RPMI7951 (cell line): ENCODE data around the gene OR2A1. TPM values are rescaled to one million over a fixed set of nuclear protein-coding genes. Genes with fewer than 3 reads are reported as not detected.
"Not testable (repeated sequence)": the region's sequence is repeated elsewhere in the genome, so short reads cannot be mapped to it uniquely, and the experiment has no call there.

Experiments used
- DNase-seq: peaks from one replicate; pipeline ENCODE4 v3.0.0-alpha.2; 2012; ENCODE audit warnings: low read depth
- total RNA-seq: library from RNA; depleted of rRNA; stranded (reverse); fragments of >200 nt; shearing (Covaris generic); gene quantifications from 2 replicates; pipeline ENCODE4 v1.2.3, GENCODE V29; 2014; rRNA removed

OR2A1 gene
- total RNA-seq, result 0.20 and 1.7 TPM in 2 replicates

GRCh38 chr7:144311872-144312469, at the start of gene OR2A1:
Gene OR2A1, plus strand, starts transcription at chr7:144312419. Its CDS starts 5,706 bp downstream, at chr7:144318125.
- DNase-seq, result not testable (repeated sequence)

GRCh38 chr7:144264692-144265091, 47.5 kb upstream of the OR2A1 start, which contains the start of gene OR2A7:
Gene OR2A7, minus strand, starts transcription at chr7:144264792. Its CDS starts 5,164 bp downstream, at chr7:144259628.
- DNase-seq, result not testable (repeated sequence)

- DNase-seq, result not testable (repeated sequence)
Observed at GRCh38 chr7:144269188-144269587, 43.0 kb upstream of the OR2A1 start, which contains the start of gene CTAGE8. Gene CTAGE8, minus strand, starts transcription at chr7:144269288. Its CDS starts 38 bp downstream, at chr7:144269250.

- not testable (repeated sequence) for DNase-seq
Observed at GRCh38 chr7:144275281-144275680, 36.9 kb upstream of the OR2A1 start.

GRCh38 chr7:144280010-144280409, 32.2 kb upstream of the OR2A1 start:
- DNase-seq, result not testable (repeated sequence)

- DNase-seq, result not testable (repeated sequence)
Observed at GRCh38 chr7:144281981-144282380, 30.2 kb upstream of the OR2A1 start.

- DNase-seq, result not testable (repeated sequence)
Observed at GRCh38 chr7:144282490-144282889, 29.7 kb upstream of the OR2A1 start.

GRCh38 chr7:144283716-144284115, 28.5 kb upstream of the OR2A1 start:
- DNase-seq, result not testable (repeated sequence)

GRCh38 chr7:144287171-144287784, 24.9 kb upstream of the OR2A1 start:
- DNase-seq, result not testable (repeated sequence)

- DNase-seq, result not testable (repeated sequence)
Observed at GRCh38 chr7:144291607-144292006, 20.6 kb upstream of the OR2A1 start.

GRCh38 chr7:144292384-144293161, 19.6 kb upstream of the OR2A1 start:
- not testable (repeated sequence) for DNase-seq

- not testable (repeated sequence) for DNase-seq
Observed at GRCh38 chr7:144293794-144294499, 18.3 kb upstream of the OR2A1 start.

- DNase-seq, result not testable (repeated sequence)
Observed at GRCh38 chr7:144302578-144303303, 9.5 kb upstream of the OR2A1 start.

GRCh38 chr7:144303607-144304006, 8.6 kb upstream of the OR2A1 start:
- not testable (repeated sequence) for DNase-seq

GRCh38 chr7:144305156-144305555, 7.1 kb upstream of the OR2A1 start:
- not testable (repeated sequence) for DNase-seq

GRCh38 chr7:144309702-144310101, 2.5 kb upstream of the OR2A1 start:
- not testable (repeated sequence) for DNase-seq

GRCh38 chr7:144311218-144311617, 1.0 kb upstream of the OR2A1 start:
- not testable (repeated sequence) for DNase-seq

- DNase-seq, result not testable (repeated sequence)
Observed at GRCh38 chr7:144317537-144317936, 5.3 kb downstream of the OR2A1 start.

- DNase-seq, result not testable (repeated sequence)
Observed at GRCh38 chr7:144319547-144319946, 7.3 kb downstream of the OR2A1 start.

- not testable (repeated sequence) for DNase-seq
Observed at GRCh38 chr7:144321677-144322206, 9.5 kb downstream of the OR2A1 start.
